Lung (tissue), 12 donors: ENCODE measurements around the gene AGBL4. TPM values are rescaled to one million over a fixed set of nuclear protein-coding genes. Genes with fewer than 3 reads are reported as not detected.

Experiments
- ATAC-seq: fragments of 200-7000 bp; cut with Tn5 transposase; one replicate; pipeline ENCODE4 v1.9.1; 2020; ENCODE audit warnings: moderate number of reproducible peaks; ENCODE audit not compliant: insufficient read depth, low FRiP score
- DNase-seq, 3 donors: peaks; one replicate each; pipeline ENCODE4 v3.0.0-alpha.2; 2013 to 2017
- H3K27ac ChIP-seq, 2 donors: one replicate each; pipeline ENCODE4 v1.5.1; 2013; ENCODE audit warnings: mild to moderate bottlenecking in 2 of 2, moderate library complexity in 2 of 2, control low read depth in 1 of 2, inconsistent platforms in 1 of 2, low read depth in 1 of 2, low read length in 1 of 2
- H3K27me3 ChIP-seq, 3 donors: one replicate each; pipeline ENCODE4 v1.5.1; 2013; ENCODE audit warnings: low read length in 2 of 3; ENCODE audit not compliant: control insufficient read depth in 3 of 3, insufficient read depth in 3 of 3
- H3K36me3 ChIP-seq, 4 donors: one replicate each; pipeline ENCODE4 v1.5.1; 2013; ENCODE audit warnings: low read length in 4 of 4, mild to moderate bottlenecking in 1 of 4, moderate library complexity in 1 of 4; ENCODE audit not compliant: control insufficient read depth in 4 of 4, insufficient read depth in 4 of 4
- H3K4me1 ChIP-seq, 5 donors: one replicate each; pipeline ENCODE4 v1.5.1; 2013; ENCODE audit warnings: low read length in 5 of 5, mild to moderate bottlenecking in 2 of 5, moderate library complexity in 1 of 5; ENCODE audit not compliant: control insufficient read depth in 5 of 5, insufficient read depth in 5 of 5
- H3K4me3 ChIP-seq: one replicate; pipeline ENCODE4 v1.5.1; 2013; ENCODE audit warnings: mild to moderate bottlenecking, control low read depth, moderate library complexity
- H3K9ac ChIP-seq, 2 donors: one replicate each; pipeline ENCODE4 v1.5.1; 2013; ENCODE audit warnings: low read length in 2 of 2, control low read depth in 1 of 2; ENCODE audit not compliant: insufficient read depth in 1 of 2
- H3K9me3 ChIP-seq, 4 donors: one replicate each; pipeline ENCODE4 v1.5.1; 2013; ENCODE audit warnings: low read length in 3 of 4, mild to moderate bottlenecking in 1 of 4, moderate library complexity in 1 of 4; ENCODE audit not compliant: control insufficient read depth in 4 of 4, insufficient read depth in 3 of 4
- CTCF ChIP-seq: IDR thresholded peaks from 2 replicates; pipeline ENCODE4 v1.5.1; 2012; ENCODE audit warnings: mild to moderate bottlenecking; ENCODE audit errors: control extremely low read depth, extremely low read depth
- whole genome bisulfite sequencing, 2 donors: extraction: QIAGEN DNeasy Blood & Tissue Kit; methylation state at CpG; one replicate each; pipeline ENCODE4 v1.1.7; 2013; 5-methylcytosine and 5-hydroxymethylcytosine counted together
- polyA plus RNA-seq, 2 donors: library from polyadenylated mRNA; stranded (reverse); fragments of 200-250 nt; gene quantifications; one replicate each; pipeline ENCODE4 v1.2.1, GENCODE V29; 2013
- total RNA-seq, 2 donors: library from RNA; depleted of rRNA in 1 of 2; stranded (reverse); fragments of >200 nt in 1 of 2; gene quantifications; one replicate each; pipeline ENCODE4 v1.2.1, GENCODE V29; 2014 to 2021
- donor health status: control.
- donor health status: control.
- donor health status: Bipolar disorder and iron deficiency.
- donor health status: healthy.
- donor health status: DM: yes; HTN: yes; CAD: no.

Gene AGBL4
- total and polyA plus RNA-seq, 4 donors: 0.24 to 7.5 (median 2.6) TPM

- peak; percentile 59 to 72 (median 70) for DNase-seq
- no peak overlapping the region for H3K4me3 ChIP-seq
- no peaks in the 10 kb centered on the region for H3K36me3 ChIP-seq
- no peak overlapping the region for H3K27ac ChIP-seq
- peaks cover 0 to 4% (median 0%) of the 10 kb centered on the region in 5 donors for H3K4me1 ChIP-seq
- 50 to 56% methylated on average over 22 of the region's 22 CpGs for WGBS, 2 donors
- no peaks in the 10 kb centered on the region for H3K27me3 ChIP-seq
- no peaks in the 10 kb centered on the region for H3K9me3 ChIP-seq
- peak; percentile 30 for TF ChIP-seq CTCF
- peak; percentile 50 for ATAC-seq
- H3K9ac ChIP-seq: no peak overlapping the region
Measured at GRCh38 chr1:48677306-48678287, 1346.2 kb downstream of the AGBL4 start.

- no peaks in the 10 kb centered on the region for H3K9me3 ChIP-seq
- ATAC-seq (no peak), DNase-seq (no peak)
- peaks cover 0 to 4% (median 0%) of the 10 kb centered on the region in 5 donors for H3K4me1 ChIP-seq
- TF ChIP-seq CTCF: no peak
- WGBS, 2 donors: 45 to 84% methylated on average over 2 of the region's 2 CpGs
- no peak overlapping the region for H3K9ac ChIP-seq
- no peak overlapping the region for H3K27ac ChIP-seq
- H3K4me3 ChIP-seq: no peak overlapping the region
- no peaks in the 10 kb centered on the region for H3K36me3 ChIP-seq
- H3K27me3 ChIP-seq: no peaks in the 10 kb centered on the region
Measured at GRCh38 chr1:48676822-48677221, 1346.9 kb downstream of the AGBL4 start.

- WGBS, 2 donors: 75 to 82% methylated on average over 7 of the region's 7 CpGs
- peaks cover 0 to 4% (median 0%) of the 10 kb centered on the region in 5 donors for H3K4me1 ChIP-seq
- no peak overlapping the region for H3K27ac ChIP-seq
- no peaks in the 10 kb centered on the region for H3K9me3 ChIP-seq
- ATAC-seq: no peak
- no peak overlapping the region for H3K4me3 ChIP-seq
- H3K27me3 ChIP-seq: no peaks in the 10 kb centered on the region
- no peak for TF ChIP-seq CTCF
- no peak for DNase-seq
- H3K9ac ChIP-seq: no peak overlapping the region
- no peaks in the 10 kb centered on the region for H3K36me3 ChIP-seq
Measured at GRCh38 chr1:48676376-48676775, 1347.4 kb downstream of the AGBL4 start.
